Astrocyte of the spinal cord (primary cell): ENCODE data around the gene SPINK9.

Experiments
- DNase-seq: peaks from one replicate; pipeline ENCODE4 v3.0.0; 2011; ENCODE audit warnings: low read depth, low spot score
- H3K4me3 ChIP-seq: 2 replicates; pipeline ENCODE4 v1.5.1; 2011; ENCODE audit warnings: low read depth, mild to moderate bottlenecking, low read length, moderate library complexity
- in situ Hi-C: cut with HindIII; loops from 2 replicates; pipeline ENCODE4 v1.10.0; 2017; ENCODE audit warnings: low sequenced_read_pairs
- TF ChIP-seq, protein P1 (sequence below): IDR thresholded peaks from 2 replicates; pipeline ENCODE4 v1.5.1; 2012; ENCODE audit warnings: low read depth, mild to moderate bottlenecking, low read length, inconsistent platforms

SPINK9 gene

DNA sequence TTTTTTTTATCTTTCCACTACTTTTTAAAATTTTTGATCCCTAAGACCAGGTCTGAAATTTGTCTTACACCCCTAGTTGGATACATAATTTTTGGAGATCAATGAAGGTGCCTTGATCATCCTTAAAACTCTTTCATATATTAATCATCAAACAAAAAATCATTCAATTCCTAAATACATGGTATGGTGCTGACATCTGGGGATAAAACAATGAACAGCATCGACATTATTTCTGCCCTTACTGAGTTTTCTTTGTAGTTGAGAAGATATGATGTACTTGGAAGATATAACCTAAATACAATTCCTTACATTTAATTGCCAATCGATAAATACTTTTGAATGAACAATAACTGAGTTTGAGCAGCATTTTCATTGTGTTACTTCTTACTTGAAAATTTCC, 18.3 kb downstream of the SPINK9 start:
- TF ChIP-seq, protein P1, sequence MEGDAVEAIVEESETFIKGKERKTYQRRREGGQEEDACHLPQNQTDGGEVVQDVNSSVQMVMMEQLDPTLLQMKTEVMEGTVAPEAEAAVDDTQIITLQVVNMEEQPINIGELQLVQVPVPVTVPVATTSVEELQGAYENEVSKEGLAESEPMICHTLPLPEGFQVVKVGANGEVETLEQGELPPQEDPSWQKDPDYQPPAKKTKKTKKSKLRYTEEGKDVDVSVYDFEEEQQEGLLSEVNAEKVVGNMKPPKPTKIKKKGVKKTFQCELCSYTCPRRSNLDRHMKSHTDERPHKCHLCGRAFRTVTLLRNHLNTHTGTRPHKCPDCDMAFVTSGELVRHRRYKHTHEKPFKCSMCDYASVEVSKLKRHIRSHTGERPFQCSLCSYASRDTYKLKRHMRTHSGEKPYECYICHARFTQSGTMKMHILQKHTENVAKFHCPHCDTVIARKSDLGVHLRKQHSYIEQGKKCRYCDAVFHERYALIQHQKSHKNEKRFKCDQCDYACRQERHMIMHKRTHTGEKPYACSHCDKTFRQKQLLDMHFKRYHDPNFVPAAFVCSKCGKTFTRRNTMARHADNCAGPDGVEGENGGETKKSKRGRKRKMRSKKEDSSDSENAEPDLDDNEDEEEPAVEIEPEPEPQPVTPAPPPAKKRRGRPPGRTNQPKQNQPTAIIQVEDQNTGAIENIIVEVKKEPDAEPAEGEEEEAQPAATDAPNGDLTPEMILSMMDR: no peak
- in situ Hi-C loops: no loop called here
- DNase-seq: no peak

GRCh38 chr5:148364343-148364742, 29.0 kb downstream of the SPINK9 start:
- no peak for DNase-seq
- in situ Hi-C loops: no loop called here
- no peak overlapping the region for H3K4me3 ChIP-seq
- TF ChIP-seq, protein P1: no peak

More for the DNA sequence above, 18.3 kb downstream of the SPINK9 start:
- H3K4me3 ChIP-seq: no peak overlapping the region

DNA sequence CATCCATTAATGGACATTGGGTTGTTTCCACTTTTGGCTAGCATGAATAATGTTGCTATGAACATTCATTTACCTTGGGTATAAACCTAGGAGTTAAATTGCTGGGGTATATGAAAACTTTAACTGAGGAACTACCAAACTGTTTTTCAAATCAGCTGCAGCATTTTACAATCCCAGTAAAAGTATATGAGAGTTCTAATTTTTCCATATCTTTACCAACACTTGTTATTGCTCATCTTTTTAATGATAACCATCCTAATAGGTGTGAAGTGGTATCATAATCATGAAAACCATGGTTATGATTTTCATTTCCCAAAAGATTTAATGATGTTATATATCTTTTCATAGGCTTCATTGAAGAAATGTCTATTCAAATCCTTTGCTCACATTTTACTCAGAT, 32.9 kb downstream of the SPINK9 start:
- TF ChIP-seq, protein P1: no peak
- H3K4me3 ChIP-seq: no peak overlapping the region
- no peak for DNase-seq
- in situ Hi-C loops: no loop called here

- in situ Hi-C loops: no loop called here
- H3K4me3 ChIP-seq: no peak overlapping the region
- DNase-seq: no peak
- TF ChIP-seq, protein P1: no peak
Measured at GRCh38 chr5:148372166-148372725, 36.9 kb downstream of the SPINK9 start.

DNA sequence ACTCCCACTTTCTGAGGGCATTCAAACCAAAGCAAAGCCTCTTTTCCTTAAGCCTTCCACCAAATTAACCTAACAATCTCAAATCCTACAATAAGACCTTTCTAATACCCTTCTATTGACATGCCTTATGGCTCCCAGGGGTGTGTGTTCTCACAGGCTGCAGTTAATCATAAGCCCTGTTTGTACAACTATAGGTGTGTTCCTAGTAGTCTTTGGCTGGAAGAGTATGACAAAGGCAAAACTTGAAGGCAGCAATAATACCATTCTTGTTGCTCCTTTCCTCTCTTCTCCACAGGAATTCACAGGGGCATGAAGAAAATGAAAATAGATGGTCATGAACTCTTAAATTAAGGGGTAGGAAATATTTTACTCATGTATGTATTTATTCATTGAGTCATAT, 37.5 kb downstream of the SPINK9 start:
- in situ Hi-C loops: no loop called here
- TF ChIP-seq, protein P1: no peak
- DNase-seq: no peak
- no peak overlapping the region for H3K4me3 ChIP-seq

GRCh38 chr5:148374690-148375360, 39.5 kb downstream of the SPINK9 start:
- no peak overlapping the region for H3K4me3 ChIP-seq
- DNase-seq: peak; percentile 62
- TF ChIP-seq, protein P1: peak; percentile 92
- in situ Hi-C loops: no loop called here
